ENCODE data around the gene RHOU. TPM values are rescaled to one million over a fixed set of nuclear protein-coding genes. Genes with fewer than 3 reads are reported as not detected.

Gene RHOU
- total and polyA plus RNA-seq, 2 of the 13 experiments (the other 11 are each of a cell fraction or from before 2014, with no cell fraction given), result 11.9 to 18.5 TPM

GRCh38 chr1:228734881-228735801, at the start of gene RHOU (continued):
- no peak for TF ChIP-seq ZNF614 (CRISPR knock-in tag; IDR thresholded peaks at IDR 0.05; ENCODE audit: borderline replicate concordance)
- no peak; the same call in 1 of the 2 replicates for TF ChIP-seq SPEN (CRISPR knock-in tag; IDR thresholded peaks at IDR 0.05; ENCODE audit: low read depth)
- TF ChIP-seq REPIN1 (CRISPR knock-in tag; IDR thresholded peaks at IDR 0.05; ENCODE audit: borderline replicate concordance, low read depth), result peak; percentile 34; the same call in 1 of the 2 replicates
- no peak for TF ChIP-seq ZBED4 (CRISPR knock-in tag; IDR thresholded peaks at IDR 0.05; ENCODE audit: borderline replicate concordance)
- no peak for TF ChIP-seq XBP1 (CRISPR knock-in tag; IDR thresholded peaks at IDR 0.05)
- no peak for TF ChIP-seq SMYD3 (CRISPR knock-in tag; IDR thresholded peaks at IDR 0.05)
- TF ChIP-seq ZNF260 (CRISPR knock-in tag; IDR thresholded peaks at IDR 0.05; ENCODE audit: borderline replicate concordance, low read depth), result no peak
- TF ChIP-seq CBX5 (CRISPR knock-in tag; IDR thresholded peaks at IDR 0.05; ENCODE audit: borderline replicate concordance), result no peak
- 0 out of 2 replicates have a peak, but pooled peaks have one; percentile 41 for TF ChIP-seq POLR2AphosphoS5 (IDR thresholded peaks at IDR 0.05; ENCODE audit: low read depth, low read length)
- TF ChIP-seq, protein P1, sequence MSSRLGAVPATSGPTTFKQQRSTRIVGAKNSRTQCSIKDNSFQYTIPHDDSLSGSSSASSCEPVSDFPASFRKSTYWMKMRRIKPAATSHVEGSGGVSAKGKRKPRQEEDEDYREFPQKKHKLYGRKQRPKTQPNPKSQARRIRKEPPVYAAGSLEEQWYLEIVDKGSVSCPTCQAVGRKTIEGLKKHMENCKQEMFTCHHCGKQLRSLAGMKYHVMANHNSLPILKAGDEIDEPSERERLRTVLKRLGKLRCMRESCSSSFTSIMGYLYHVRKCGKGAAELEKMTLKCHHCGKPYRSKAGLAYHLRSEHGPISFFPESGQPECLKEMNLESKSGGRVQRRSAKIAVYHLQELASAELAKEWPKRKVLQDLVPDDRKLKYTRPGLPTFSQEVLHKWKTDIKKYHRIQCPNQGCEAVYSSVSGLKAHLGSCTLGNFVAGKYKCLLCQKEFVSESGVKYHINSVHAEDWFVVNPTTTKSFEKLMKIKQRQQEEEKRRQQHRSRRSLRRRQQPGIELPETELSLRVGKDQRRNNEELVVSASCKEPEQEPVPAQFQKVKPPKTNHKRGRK (CRISPR knock-in tag; IDR thresholded peaks at IDR 0.05), result no peak
- 0 out of 2 replicates have a peak, but pooled peaks have one; percentile 33 for TF ChIP-seq SMAD1 (CRISPR knock-in tag; IDR thresholded peaks at IDR 0.05; ENCODE audit: borderline replicate concordance, low read depth)
- TF ChIP-seq NRL (CRISPR knock-in tag; IDR thresholded peaks at IDR 0.05; ENCODE audit: borderline replicate concordance), result peak; percentile 73; the same call in 1 of the 2 replicates
- no peak for TF ChIP-seq RFXANK (CRISPR knock-in tag; IDR thresholded peaks at IDR 0.05)
- 0 out of 2 replicates have a peak, but pooled peaks have one; percentile 15 for TF ChIP-seq FOXA3 (CRISPR knock-in tag; IDR thresholded peaks at IDR 0.05)
- TF ChIP-seq ZNF280B (CRISPR knock-in tag; IDR thresholded peaks at IDR 0.05; ENCODE audit: borderline replicate concordance), result peak; percentile 32; the same call in 1 of the 2 replicates
- no peak for TF ChIP-seq HMGA1 (CRISPR knock-in tag; conservative IDR thresholded peaks at IDR 0.05)
- peak; percentile 76 for TF ChIP-seq PHF8 (CRISPR knock-in tag; IDR thresholded peaks at IDR 0.05)
- TF ChIP-seq, protein P2, sequence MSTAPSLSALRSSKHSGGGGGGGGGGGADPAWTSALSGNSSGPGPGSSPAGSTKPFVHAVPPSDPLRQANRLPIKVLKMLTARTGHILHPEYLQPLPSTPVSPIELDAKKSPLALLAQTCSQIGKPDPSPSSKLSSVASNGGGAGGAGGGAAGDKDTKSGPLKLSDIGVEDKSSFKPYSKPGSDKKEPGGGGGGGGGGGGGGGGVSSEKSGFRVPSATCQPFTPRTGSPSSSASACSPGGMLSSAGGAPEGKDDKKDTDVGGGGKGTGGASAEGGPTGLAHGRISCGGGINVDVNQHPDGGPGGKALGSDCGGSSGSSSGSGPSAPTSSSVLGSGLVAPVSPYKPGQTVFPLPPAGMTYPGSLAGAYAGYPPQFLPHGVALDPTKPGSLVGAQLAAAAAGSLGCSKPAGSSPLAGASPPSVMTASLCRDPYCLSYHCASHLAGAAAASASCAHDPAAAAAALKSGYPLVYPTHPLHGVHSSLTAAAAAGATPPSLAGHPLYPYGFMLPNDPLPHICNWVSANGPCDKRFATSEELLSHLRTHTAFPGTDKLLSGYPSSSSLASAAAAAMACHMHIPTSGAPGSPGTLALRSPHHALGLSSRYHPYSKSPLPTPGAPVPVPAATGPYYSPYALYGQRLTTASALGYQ (CRISPR knock-in tag; IDR thresholded peaks at IDR 0.05), result peak; percentile 32; the same call in 1 of the 2 replicates

All from HepG2 (cell line).